A549 (cell line): ENCODE measurements around the gene ECHDC1. TPM values are rescaled to one million over a fixed set of nuclear protein-coding genes. Genes with fewer than 3 reads are reported as not detected.

ENCODE experiments used
- ATAC-seq, 2 experiments: fragments of 200-7000 bp in 1 of 2; fragments of >200 bp in 1 of 2; cut with Nextera tagmentation in 1 of 2; cut with Tn5 transposase in 1 of 2; 3 replicates each; pipeline versions ENCODE4 v1.8.0 to v1.9.1; 2018 to 2020; ENCODE audit warnings: mild to moderate bottlenecking in 1 of 2, moderate library complexity in 1 of 2
- CTCF ChIA-PET: fragments of 300-600 bp; sonication (Branson Sonifier 250); formaldehyde crosslinking; extraction: SDS; loops from one replicate; lab custom pipeline; 2021; ENCODE audit warnings: antibody characterized with exemption, inconsistent platforms; lab: Yijun Ruan, JAX
- POLR2A ChIA-PET: fragments of 350-600 bp; formaldehyde crosslinking; extraction: SDS; loops from one replicate; lab custom pipeline; 2021; ENCODE audit warnings: antibody characterized with exemption, inconsistent platforms; lab: Yijun Ruan, JAX
- DNase-seq, 2 experiments: peaks; one replicate each; pipeline versions ENCODE4 v3.0.0 to v3.0.0-alpha.2; 2011 to 2016; ENCODE audit warnings: low read depth in 1 of 2, low spot score in 1 of 2
- FAIRE-seq: peaks from 2 replicates; lab custom pipeline; 2011; peaks lifted over from hg19 to GRCh38; lab: Jason Lieb, UNC
- H3K27ac ChIP-seq, 2 experiments: fragments of >200 bp; sonication (Bioruptor Twin); formaldehyde crosslinking; 3 replicates each; pipeline ENCODE4 v1.5.1; 2016 to 2017
- H3K4me1 ChIP-seq: fragments of >200 bp; sonication (Bioruptor Twin); formaldehyde crosslinking; 3 replicates; pipeline ENCODE4 v1.6.1; 2016
- H3K4me2 ChIP-seq: fragments of >200 bp; sonication (Bioruptor Twin); formaldehyde crosslinking; 3 replicates; pipeline ENCODE4 v1.6.1; 2016
- H3K4me3 ChIP-seq: fragments of >200 bp; sonication (Bioruptor Twin); formaldehyde crosslinking; 3 replicates; pipeline ENCODE4 v1.5.1; 2016
- H3K9me3 ChIP-seq: fragments of >200 bp; sonication (Bioruptor Twin); formaldehyde crosslinking; 3 replicates; pipeline ENCODE4 v1.6.1; 2016
- CBX2 ChIP-seq: fragments of 200-600 bp; sonication (generic); IDR thresholded peaks from 2 replicates; pipeline ENCODE4 v1.6.1; 2016; ENCODE audit warnings: low read depth, mild to moderate bottlenecking, borderline replicate concordance
- CBX8 ChIP-seq: fragments of 200-600 bp; sonication (generic); IDR thresholded peaks from 2 replicates; pipeline ENCODE4 v1.6.1; 2016
- CHD2 ChIP-seq: fragments of 150-350 bp; IDR thresholded peaks from 2 replicates; pipeline ENCODE4 v1.6.1; 2014; ENCODE audit warnings: low read length; ENCODE audit not compliant: partially characterized antibody
- EP300 ChIP-seq, 2 experiments: fragments of >200 bp; sonication (Bioruptor Twin); formaldehyde crosslinking; IDR thresholded peaks; 2 replicates in 1 of 2; 3 replicates in 1 of 2; pipeline ENCODE4 v1.6.1; 2016 to 2017
- FOSB ChIP-seq: fragments of 250-450 bp; sonication (Bioruptor Pico); IDR thresholded peaks from 2 replicates; pipeline ENCODE4 v1.5.0; 2020; ENCODE audit warnings: mild to moderate bottlenecking, moderate library complexity
- GATA3 ChIP-seq: IDR thresholded peaks from 2 replicates; pipeline ENCODE4 v1.6.1; 2012; ENCODE audit warnings: borderline replicate concordance
- HDAC2 ChIP-seq: fragments of 200-600 bp; sonication (generic); IDR thresholded peaks from 2 replicates; pipeline ENCODE4 v1.6.1; 2016
- HOXB13 ChIP-seq: fragments of 250-450 bp; sonication (Bioruptor Pico); IDR thresholded peaks from 2 replicates; pipeline ENCODE4 v1.5.0; 2020; ENCODE audit warnings: low read depth, mild to moderate bottlenecking, moderate library complexity
- JUN ChIP-seq, 2 experiments: fragments of >200 bp; sonication (Bioruptor Twin); formaldehyde crosslinking; IDR thresholded peaks; 2 replicates in 1 of 2; 3 replicates in 1 of 2; pipeline ENCODE4 v1.6.1; 2016 to 2017
- KDM5A ChIP-seq: fragments of 200-600 bp; sonication (generic); IDR thresholded peaks from 2 replicates; pipeline ENCODE4 v1.6.1; 2016; ENCODE audit warnings: antibody characterized with exemption, mild to moderate bottlenecking
- PHF8 ChIP-seq: fragments of 200-600 bp; sonication (generic); IDR thresholded peaks from 2 replicates; pipeline ENCODE4 v1.6.1; 2016; ENCODE audit warnings: low read depth, mild to moderate bottlenecking, antibody characterized with exemption, moderate library complexity, borderline replicate concordance
- RNF2 ChIP-seq: fragments of 200-600 bp; sonication (generic); IDR thresholded peaks from 2 replicates; pipeline ENCODE4 v1.6.1; 2016; ENCODE audit warnings: low read depth, mild to moderate bottlenecking, antibody characterized with exemption, moderate library complexity, borderline replicate concordance
- ZFP36 ChIP-seq: fragments of 450-650 bp; IDR thresholded peaks from 2 replicates; pipeline ENCODE4 v1.6.1; 2014; ENCODE audit warnings: borderline replicate concordance; ENCODE audit not compliant: partially characterized antibody
- ZNF302 ChIP-seq: fragments of 250-450 bp; sonication (Bioruptor Pico); IDR thresholded peaks from 2 replicates; pipeline ENCODE4 v1.9.0; 2021; ENCODE audit warnings: inconsistent platforms, mild to moderate bottlenecking, moderate library complexity
- WGBS: methylation state at CpG from one replicate; pipeline ENCODE4 v1.1.6; 2017; ENCODE audit errors: missing lambda C conversion rate; 5-methylcytosine and 5-hydroxymethylcytosine counted together
- polyA plus RNA-seq, 4 experiments: library from polyadenylated mRNA; depleted of rRNA in 3 of 4; stranded (reverse); fragments of >200 nt; fragmentation: RNase III in 1 of 4; extraction: RNeasy Plus Mini Kit Qiagen cat#74134 plus additional on column Dnase treatment in 1 of 4; gene quantifications; 2 replicates in 3 of 4; 3 replicates in 1 of 4; pipeline ENCODE4 v1.2.3, GENCODE V29; 2011 to 2017
- TF ChIP-seq, protein P1 (sequence below): fragments of 250-450 bp; sonication (Bioruptor Pico); IDR thresholded peaks from 2 replicates; pipeline ENCODE4 v1.5.0; 2020; ENCODE audit warnings: low read depth, mild to moderate bottlenecking, moderate library complexity
- TF ChIP-seq, protein P2 (sequence below): IDR thresholded peaks from 2 replicates; pipeline ENCODE4 v1.6.1; 2012; ENCODE audit warnings: low read depth, borderline replicate concordance
- TF ChIP-seq, protein P3 (sequence below): fragments of >200 bp; sonication (Bioruptor Twin); formaldehyde crosslinking; IDR thresholded peaks from 2 replicates; pipeline ENCODE4 v1.6.1; 2016
- TF ChIP-seq, protein P4 (sequence below): fragments of 150-350 bp; IDR thresholded peaks from 2 replicates; pipeline ENCODE4 v1.6.1; 2014; ENCODE audit warnings: low read depth, mild to moderate bottlenecking, low read length

The ECHDC1 gene
- polyA plus RNA-seq, 2 of the 4 experiments (the other 2 are of a cell fraction): 53.4 to 64.3 TPM

DNA sequence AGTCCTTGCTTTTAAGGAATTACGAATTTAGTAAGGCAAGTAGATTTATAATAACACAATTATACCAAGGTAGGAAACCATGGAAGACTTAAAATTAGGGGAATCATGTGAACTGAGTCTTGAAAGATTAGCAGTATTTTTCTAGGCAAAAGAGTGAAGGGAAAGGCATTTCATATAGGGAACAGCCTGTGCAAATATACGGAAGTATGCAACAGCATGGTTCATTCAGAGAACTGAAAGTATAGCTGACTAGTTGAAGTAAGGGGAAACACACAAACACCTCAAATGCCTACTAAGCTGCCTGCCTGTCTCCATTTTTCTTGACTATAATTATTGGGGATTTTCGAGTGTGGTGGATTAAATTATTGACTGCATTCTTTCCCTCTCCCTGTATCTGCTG is 39.0 kb upstream of the ECHDC1 start:
- ATAC-seq (no peak), FAIRE-seq (no peak), DNase-seq (no peak)
- Histone ChIP-seq H3K4me1 (no peaks in the 10 kb centered on the region), H3K4me3 (no peak overlapping the region), H3K4me2 (no peak overlapping the region), H3K9me3 (no peaks in the 10 kb centered on the region), H3K27ac (no peak overlapping the region)
- CTCF ChIA-PET: interaction anchor here (1.3 kb wide), 1 partner anchor 9 kb away, joined by 3 read pairs; no protein-coding TSS in a partner anchor
- 66% methylated on average over 3 of the region's 3 CpGs for WGBS
- POLR2A ChIA-PET: no interaction called here
- no peak for TF ChIP-seq JUN (IDR thresholded peaks at IDR 0.05)
- TF ChIP-seq, protein P1, sequence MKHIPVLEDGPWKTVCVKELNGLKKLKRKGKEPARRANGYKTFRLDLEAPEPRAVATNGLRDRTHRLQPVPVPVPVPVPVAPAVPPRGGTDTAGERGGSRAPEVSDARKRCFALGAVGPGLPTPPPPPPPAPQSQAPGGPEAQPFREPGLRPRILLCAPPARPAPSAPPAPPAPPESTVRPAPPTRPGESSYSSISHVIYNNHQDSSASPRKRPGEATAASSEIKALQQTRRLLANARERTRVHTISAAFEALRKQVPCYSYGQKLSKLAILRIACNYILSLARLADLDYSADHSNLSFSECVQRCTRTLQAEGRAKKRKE (CRISPR knock-in tag): no peak
- TF ChIP-seq, protein P2, sequence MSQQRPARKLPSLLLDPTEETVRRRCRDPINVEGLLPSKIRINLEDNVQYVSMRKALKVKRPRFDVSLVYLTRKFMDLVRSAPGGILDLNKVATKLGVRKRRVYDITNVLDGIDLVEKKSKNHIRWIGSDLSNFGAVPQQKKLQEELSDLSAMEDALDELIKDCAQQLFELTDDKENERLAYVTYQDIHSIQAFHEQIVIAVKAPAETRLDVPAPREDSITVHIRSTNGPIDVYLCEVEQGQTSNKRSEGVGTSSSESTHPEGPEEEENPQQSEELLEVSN: no peak
- no peak for TF ChIP-seq PHF8
- TF ChIP-seq RNF2: no peak

DNA sequence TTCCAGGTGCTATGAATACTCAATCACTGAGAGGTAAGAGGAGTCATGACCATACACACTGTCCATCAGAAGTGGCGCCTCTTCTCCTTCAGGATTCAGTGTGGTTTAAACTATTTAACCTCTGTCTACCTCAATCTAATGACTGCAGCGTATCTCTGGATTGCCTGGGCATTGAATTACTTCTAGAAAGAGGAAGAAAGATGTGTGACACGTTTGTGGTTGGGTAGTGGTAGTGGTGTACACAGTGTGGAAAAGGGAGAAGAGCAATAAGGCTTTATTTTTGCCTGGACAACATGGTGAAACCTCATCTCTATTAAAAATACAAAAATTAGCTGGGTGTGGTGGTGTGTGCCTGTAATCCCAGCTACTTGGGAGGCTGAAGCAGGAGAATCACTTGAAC is 38.0 kb upstream of the ECHDC1 start:
- ATAC-seq (no peak), FAIRE-seq (no peak), DNase-seq (no peak)
- Histone ChIP-seq H3K4me2 (no peak overlapping the region), H3K4me3 (no peak overlapping the region), H3K4me1 (no peaks in the 10 kb centered on the region), H3K27ac (no peak overlapping the region), H3K9me3 (no peaks in the 10 kb centered on the region)
- 70% methylated on average over 3 of the region's 3 CpGs for WGBS
- ChIA-PET POLR2A (no interaction called here), CTCF (no interaction called here)
- TF ChIP-seq CHD2: no peak
- no peak for TF ChIP-seq GATA3
- no peak for TF ChIP-seq ZFP36
- TF ChIP-seq ZNF302 (CRISPR knock-in tag): no peak
- no peak for TF ChIP-seq CBX2
- no peak for TF ChIP-seq HOXB13 (CRISPR knock-in tag)
- no peak for TF ChIP-seq CBX8
- TF ChIP-seq, protein P2: no peak

DNA sequence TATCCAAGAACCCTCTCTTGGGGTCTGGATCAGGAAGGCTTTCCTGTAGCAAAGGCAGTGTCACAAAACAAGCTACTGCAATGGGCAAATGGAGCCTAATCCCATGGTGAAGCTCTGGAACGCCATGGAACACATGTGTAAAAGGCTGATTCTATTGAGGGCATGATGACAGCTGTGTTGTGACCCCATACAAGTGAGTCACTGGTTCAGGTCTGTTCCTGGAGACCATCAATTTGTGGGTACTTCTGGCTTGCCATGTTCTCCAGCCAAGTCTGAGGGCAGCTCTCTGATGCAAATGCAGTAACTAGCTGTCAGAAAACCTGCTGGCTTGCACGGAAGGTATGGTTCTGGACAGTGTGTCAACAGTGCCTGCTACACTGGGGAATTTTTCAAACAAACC is 33.3 kb upstream of the ECHDC1 start:
- Histone ChIP-seq H3K4me2 (no peak overlapping the region), H3K4me3 (no peak overlapping the region), H3K9me3 (no peaks in the 10 kb centered on the region), H3K4me1 (no peaks in the 10 kb centered on the region), H3K27ac (no peak overlapping the region)
- no peak for FAIRE-seq
- ChIA-PET CTCF (no interaction called here), POLR2A (no interaction called here)
- DNase-seq: no peak
- WGBS: 94% methylated on average over 2 of the region's 2 CpGs
- TF ChIP-seq KDM5A: no peak
- no peak for TF ChIP-seq HDAC2
- TF ChIP-seq, protein P2: no peak
- TF ChIP-seq, protein P3, sequence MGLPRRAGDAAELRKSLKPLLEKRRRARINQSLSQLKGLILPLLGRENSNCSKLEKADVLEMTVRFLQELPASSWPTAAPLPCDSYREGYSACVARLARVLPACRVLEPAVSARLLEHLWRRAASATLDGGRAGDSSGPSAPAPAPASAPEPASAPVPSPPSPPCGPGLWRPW: no peak
- TF ChIP-seq, protein P4, sequence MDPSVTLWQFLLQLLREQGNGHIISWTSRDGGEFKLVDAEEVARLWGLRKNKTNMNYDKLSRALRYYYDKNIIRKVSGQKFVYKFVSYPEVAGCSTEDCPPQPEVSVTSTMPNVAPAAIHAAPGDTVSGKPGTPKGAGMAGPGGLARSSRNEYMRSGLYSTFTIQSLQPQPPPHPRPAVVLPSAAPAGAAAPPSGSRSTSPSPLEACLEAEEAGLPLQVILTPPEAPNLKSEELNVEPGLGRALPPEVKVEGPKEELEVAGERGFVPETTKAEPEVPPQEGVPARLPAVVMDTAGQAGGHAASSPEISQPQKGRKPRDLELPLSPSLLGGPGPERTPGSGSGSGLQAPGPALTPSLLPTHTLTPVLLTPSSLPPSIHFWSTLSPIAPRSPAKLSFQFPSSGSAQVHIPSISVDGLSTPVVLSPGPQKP: no peak
- no peak for TF ChIP-seq HOXB13 (CRISPR knock-in tag)
- TF ChIP-seq ZFP36: no peak
- no peak for TF ChIP-seq EP300 (IDR thresholded peaks at IDR 0.05)
- no peak for TF ChIP-seq FOSB (CRISPR knock-in tag)
- ATAC-seq: no peak
